K562 (cell line): ENCODE data around the gene TSEN34. TPM values are rescaled to one million over a fixed set of nuclear protein-coding genes. Genes with fewer than 3 reads are reported as not detected.
A peak's percentile ranks its signal among the peaks of the same experiment; 100 is the strongest.

Source experiments
- ARHGAP35 ChIP-seq: fragments of 450-650 bp; IDR thresholded peaks from 2 replicates; pipeline ENCODE4 v1.6.1; 2018; ENCODE audit not compliant: partially characterized antibody
- ATF4 ChIP-seq: fragments of 450-650 bp; formaldehyde crosslinking; IDR thresholded peaks from 2 replicates; pipeline ENCODE4 v1.4.0; 2022; ENCODE audit warnings: mild to moderate bottlenecking, moderate library complexity
- CREM ChIP-seq: IDR thresholded peaks from 2 replicates; pipeline ENCODE4 v1.6.1; 2014; ENCODE audit warnings: antibody characterized with exemption, low read depth
- ERF ChIP-seq: fragments of 450-650 bp; formaldehyde crosslinking; IDR thresholded peaks from 2 replicates; pipeline ENCODE4 v1.4.0; 2020; ENCODE audit warnings: mild to moderate bottlenecking, mixed read lengths
- EWSR1 ChIP-seq: fragments of 450-650 bp; IDR thresholded peaks from 2 replicates; pipeline ENCODE4 v1.6.1; 2018; ENCODE audit warnings: borderline replicate concordance, mild to moderate bottlenecking, low read depth, moderate library complexity; ENCODE audit not compliant: partially characterized antibody
- FOXM1 ChIP-seq, 2 experiments: fragments of 450-650 bp in 1 of 2; sonication (generic) in 1 of 2; formaldehyde crosslinking in 1 of 2; IDR thresholded peaks; 2 replicates each; pipeline versions ENCODE4 v1.6.1 to v1.9.0; 2017 to 2022; ENCODE audit warnings: low read depth in 2 of 2, mild to moderate bottlenecking in 2 of 2, missing genetic modification reagents in 1 of 2, moderate library complexity in 1 of 2
- GABPA ChIP-seq: fragments of 200-800 bp; sonication (Bioruptor generic); conservative IDR thresholded peaks from 2 replicates; pipeline ENCODE4 v1.6.1; 2016; ENCODE audit warnings: low read depth, missing genetic modification characterization, missing compliant biosample characterization
- HDAC1 ChIP-seq, 2 experiments: fragments of 450-650 bp; IDR thresholded peaks; 2 replicates each; pipeline ENCODE4 v1.6.1; 2016 to 2017; ENCODE audit warnings: inconsistent platforms in 1 of 2, mild to moderate bottlenecking in 1 of 2, moderate library complexity in 1 of 2
- MTF1 ChIP-seq: fragments of 250-450 bp; sonication (Bioruptor Pico); IDR thresholded peaks from 2 replicates; pipeline ENCODE4 v1.9.0; 2021; ENCODE audit warnings: moderate library complexity, mild to moderate bottlenecking, inconsistent platforms, borderline replicate concordance
- NELFE ChIP-seq: IDR thresholded peaks from 2 replicates; pipeline ENCODE4 v1.6.1; 2011; ENCODE audit warnings: mild to moderate bottlenecking; ENCODE audit not compliant: insufficient read depth, insufficient read length
- NR2C2 ChIP-seq, 2 experiments: fragments of 200-800 bp in 1 of 2; sonication (Bioruptor generic) in 1 of 2; sonication (generic) in 1 of 2; formaldehyde crosslinking in 1 of 2; IDR thresholded peaks; 2 replicates each; pipeline versions ENCODE4 v1.6.1 to v1.8.0; 2016 to 2022; ENCODE audit warnings: mild to moderate bottlenecking in 1 of 2, missing compliant biosample characterization in 1 of 2, missing genetic modification characterization in 1 of 2, missing genetic modification reagents in 1 of 2
- PHF21A ChIP-seq: fragments of 450-650 bp; IDR thresholded peaks from 2 replicates; pipeline ENCODE4 v1.6.1; 2017; ENCODE audit warnings: low read depth, borderline replicate concordance
- RBBP5 ChIP-seq: fragments of 200-600 bp; sonication (generic); IDR thresholded peaks from 2 replicates; pipeline ENCODE4 v1.6.1; 2012; ENCODE audit warnings: borderline replicate concordance, mild to moderate bottlenecking, low read length, control low read depth, inconsistent platforms; ENCODE audit not compliant: insufficient read depth, poor library complexity, severe bottlenecking
- RBM17 ChIP-seq: fragments of 200-400 bp; formaldehyde crosslinking; IDR thresholded peaks from 2 replicates; pipeline ENCODE4 v1.6.1; 2017; ENCODE audit warnings: low read depth, mild to moderate bottlenecking, low read length, borderline replicate concordance
- SRSF3 ChIP-seq: fragments of 200-400 bp; formaldehyde crosslinking; IDR thresholded peaks from 2 replicates; pipeline ENCODE4 v1.6.1; 2016; ENCODE audit warnings: mild to moderate bottlenecking, low read length, moderate library complexity; ENCODE audit not compliant: insufficient read depth
- YY1 ChIP-seq, 3 experiments: IDR thresholded peaks; 2 replicates each; pipeline ENCODE4 v1.6.1; 2011; ENCODE audit warnings: low read length in 2 of 3, mild to moderate bottlenecking in 2 of 3, moderate library complexity in 2 of 3, borderline replicate concordance in 1 of 3, control low read depth in 1 of 3, low read depth in 1 of 3; ENCODE audit not compliant: insufficient read depth in 3 of 3, insufficient replicate concordance in 2 of 3, control insufficient read depth in 1 of 3, insufficient read length in 1 of 3; ENCODE audit errors: extremely low read depth in 1 of 3
- ZBTB8A ChIP-seq: fragments of 450-650 bp; IDR thresholded peaks from 2 replicates; pipeline ENCODE4 v1.6.1; 2018; ENCODE audit warnings: mild to moderate bottlenecking, moderate library complexity; ENCODE audit not compliant: partially characterized antibody
- ZNF354B ChIP-seq: fragments of 250-450 bp; sonication (Bioruptor Pico); IDR thresholded peaks from 2 replicates; pipeline ENCODE4 v1.4.0; 2020
- polyA plus RNA-seq, 8 experiments: library from polyadenylated mRNA; depleted of rRNA in 4 of 8; stranded (reverse) in 5 of 8; unstranded in 3 of 8; fragments of >200 nt; fragmentation: Nextera tagmentation in 2 of 8; fragmentation: Illumina TruSeq in 1 of 8; extraction: Ambion mirVana in 2 of 8; extraction: Trizol in 1 of 8; gene quantifications; 2 replicates each; pipeline versions ENCODE4 v1.2.1 to v1.2.3, GENCODE V29; 2011 to 2014; ENCODE audit warnings: inconsistent platforms in 1 of 8, missing spikeins in 1 of 8
- total RNA-seq, 7 experiments: library from RNA; depleted of rRNA in 6 of 7; stranded (reverse); fragments of >200 nt in 6 of 7; fragmentation: Illumina TruSeq in 2 of 7; extraction: Trizol in 2 of 7; gene quantifications; 2 replicates each; pipeline versions ENCODE4 v1.2.1 to v1.2.3, GENCODE V29; 2011 to 2021; ENCODE audit warnings: low replicate concordance in 1 of 7
- TF ChIP-seq, protein P1 (sequence below): fragments of 450-650 bp; formaldehyde crosslinking; IDR thresholded peaks from 2 replicates; pipeline ENCODE4 v1.4.0; 2020; ENCODE audit warnings: mild to moderate bottlenecking, moderate library complexity
- TF ChIP-seq, protein P2 (sequence below): fragments of 250-450 bp; sonication (Bioruptor Pico); IDR thresholded peaks from 2 replicates; pipeline ENCODE4 v1.8.0; 2022; ENCODE audit warnings: moderate library complexity, mild to moderate bottlenecking, inconsistent platforms

Gene TSEN34
- total and polyA plus RNA-seq, 9 of the 15 experiments (the other 6 are each of a cell fraction or from before 2014, with no cell fraction given) = 3.1 to 57.6 (median 29.5) TPM

DNA sequence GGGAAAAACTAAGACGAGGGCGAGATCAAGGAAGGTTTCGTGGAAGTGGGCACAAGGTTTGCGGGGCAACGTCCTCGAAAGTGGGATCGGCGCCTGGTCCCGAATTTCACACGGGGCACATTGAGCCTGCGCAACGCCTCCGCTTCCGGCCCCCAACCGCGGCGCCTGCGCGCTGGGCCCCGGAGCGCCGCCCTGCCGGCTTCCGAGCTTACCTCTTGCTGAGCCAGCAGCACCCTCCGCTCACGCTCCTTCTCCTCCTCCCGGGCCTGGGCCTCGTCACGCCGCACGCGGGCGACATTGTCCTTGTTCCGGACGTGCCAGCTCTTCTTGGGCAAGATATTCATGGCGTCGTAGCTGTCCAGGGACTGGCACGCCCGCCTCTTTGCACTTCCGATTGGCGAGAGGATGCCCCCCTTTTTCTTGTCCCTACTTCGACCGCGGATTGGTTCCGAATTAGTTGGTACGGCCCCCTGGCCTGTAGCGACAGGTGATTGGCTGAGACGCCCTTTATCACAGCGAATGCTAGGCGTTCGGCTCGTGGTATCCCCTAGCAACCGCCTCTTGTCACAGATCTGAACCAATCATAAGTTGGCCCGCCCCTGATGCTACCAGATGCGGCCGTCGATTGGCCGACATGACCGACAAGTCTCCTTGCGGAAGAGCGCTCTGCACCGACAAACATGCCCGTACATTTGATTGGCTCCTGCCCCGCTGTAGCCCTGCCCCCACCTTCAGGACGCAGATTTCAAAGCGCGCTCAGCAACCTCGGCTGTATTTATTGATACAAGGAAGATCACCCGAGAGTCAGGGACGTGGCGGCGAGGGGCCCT lies 31.5 kb upstream of the TSEN34 start, which contains the start of gene LENG1 (continued):
- TF ChIP-seq, protein P1, sequence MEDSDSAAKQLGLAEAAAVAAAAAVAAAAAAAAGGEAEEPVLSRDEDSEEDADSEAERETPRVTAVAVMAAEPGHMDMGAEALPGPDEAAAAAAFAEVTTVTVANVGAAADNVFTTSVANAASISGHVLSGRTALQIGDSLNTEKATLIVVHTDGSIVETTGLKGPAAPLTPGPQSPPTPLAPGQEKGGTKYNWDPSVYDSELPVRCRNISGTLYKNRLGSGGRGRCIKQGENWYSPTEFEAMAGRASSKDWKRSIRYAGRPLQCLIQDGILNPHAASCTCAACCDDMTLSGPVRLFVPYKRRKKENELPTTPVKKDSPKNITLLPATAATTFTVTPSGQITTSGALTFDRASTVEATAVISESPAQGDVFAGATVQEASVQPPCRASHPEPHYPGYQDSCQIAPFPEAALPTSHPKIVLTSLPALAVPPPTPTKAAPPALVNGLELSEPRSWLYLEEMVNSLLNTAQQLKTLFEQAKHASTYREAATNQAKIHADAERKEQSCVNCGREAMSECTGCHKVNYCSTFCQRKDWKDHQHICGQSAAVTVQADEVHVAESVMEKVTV (CRISPR knock-in tag) = no peak
- TF ChIP-seq RBM17 (no peak), ARHGAP35 (no peak), ERF (CRISPR knock-in tag) (peak; percentile 81; the same call in 1 of the 2 replicates), EWSR1 (no peak), HDAC1 (IDR thresholded peaks at IDR 0.05) (peak in 1 of 2 experiments; percentile 69; a peak in 2 of 4 replicates), MTF1 (no peak), ZNF354B (CRISPR knock-in tag) (no peak), YY1 (IDR thresholded peaks at IDR 0.05; ENCODE audit: borderline replicate concordance in 1 of 3, control insufficient read depth in 1 of 3, extremely low read depth in 1 of 3, insufficient read depth in 3 of 3, insufficient read length in 1 of 3, insufficient replicate concordance in 2 of 3, low read depth in 1 of 3, low read length in 2 of 3) (peak in 2 of 3 experiments; percentile 75 to 82), FOXM1 (IDR thresholded peaks at IDR 0.05; ENCODE audit: low read depth) (0 out of 2 replicates have a peak, but pooled peaks have one; percentile 25), FOXM1 (CRISPR knock-in tag; IDR thresholded peaks at IDR 0.05; ENCODE audit: low read depth) (no peak), ATF4 (CRISPR knock-in tag) (no peak), RBBP5 (peak; percentile 82), ZBTB8A (no peak), NR2C2 (CRISPR knock-in tag; IDR thresholded peaks at IDR 0.05) (peak; percentile 36; the same call in 1 of the 2 replicates), NR2C2 (tag; IDR thresholded peaks at IDR 0.05) (no peak; the same call in 1 of the 2 replicates), GABPA (peak; percentile 91), SRSF3 (no peak), CREM (peak; percentile 87), PHF21A (0 out of 2 replicates have a peak, but pooled peaks have one; percentile 52), NELFE (no peak)
- TF ChIP-seq, protein P2, sequence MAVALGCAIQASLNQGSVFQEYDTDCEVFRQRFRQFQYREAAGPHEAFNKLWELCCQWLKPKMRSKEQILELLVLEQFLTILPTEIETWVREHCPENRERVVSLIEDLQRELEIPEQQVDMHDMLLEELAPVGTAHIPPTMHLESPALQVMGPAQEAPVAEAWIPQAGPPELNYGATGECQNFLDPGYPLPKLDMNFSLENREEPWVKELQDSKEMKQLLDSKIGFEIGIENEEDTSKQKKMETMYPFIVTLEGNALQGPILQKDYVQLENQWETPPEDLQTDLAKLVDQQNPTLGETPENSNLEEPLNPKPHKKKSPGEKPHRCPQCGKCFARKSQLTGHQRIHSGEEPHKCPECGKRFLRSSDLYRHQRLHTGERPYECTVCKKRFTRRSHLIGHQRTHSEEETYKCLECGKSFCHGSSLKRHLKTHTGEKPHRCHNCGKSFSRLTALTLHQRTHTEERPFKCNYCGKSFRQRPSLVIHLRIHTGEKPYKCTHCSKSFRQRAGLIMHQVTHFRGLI (CRISPR knock-in tag) = no peak
